Sigmoid colon (tissue), 7 donors: ENCODE results near the gene NEURL1B. TPM values are rescaled to one million over a fixed set of nuclear protein-coding genes. Genes with fewer than 3 reads are reported as not detected.

Experiments
- DNase-seq: peaks from one replicate; pipeline ENCODE4 v3.0.0-alpha.2; 2019
- H3K27ac ChIP-seq, 4 donors: fragments of 200-600 bp; sonication (generic); one replicate each; pipeline ENCODE4 v1.5.1; 2016 to 2019; ENCODE audit warnings: mild to moderate bottlenecking in 1 of 4
- H3K27me3 ChIP-seq, 3 donors: fragments of 200-600 bp; sonication (generic); one replicate each; pipeline ENCODE4 v1.5.1; 2019; ENCODE audit warnings: mild to moderate bottlenecking in 1 of 3
- H3K36me3 ChIP-seq, 4 donors: fragments of 200-600 bp; sonication (generic); one replicate each; pipeline ENCODE4 v1.5.1; 2016 to 2019
- H3K4me1 ChIP-seq, 4 donors: fragments of 200-600 bp; sonication (generic); one replicate each; pipeline ENCODE4 v1.5.1; 2017 to 2019
- H3K4me3 ChIP-seq, 4 donors: fragments of 200-600 bp; sonication (generic); one replicate each; pipeline ENCODE4 v1.5.1; 2017 to 2019; ENCODE audit warnings: mild to moderate bottlenecking in 2 of 4, moderate library complexity in 1 of 4
- H3K9me3 ChIP-seq, 4 donors: fragments of 200-600 bp in 3 of 4; sonication (generic) in 3 of 4; one replicate each; pipeline versions ENCODE4 v1.5.1 to v1.6.1; 2013 to 2019
- EP300 ChIP-seq, 4 donors: sonication (generic); formaldehyde crosslinking; IDR thresholded peaks; one replicate each; pipeline ENCODE4 v1.6.1; 2017; ENCODE audit warnings: antibody characterized with exemption in 4 of 4
- POLR2A ChIP-seq, 2 donors: fragments of 450-650 bp; IDR thresholded peaks; one replicate each; pipeline ENCODE4 v1.6.1; 2016; ENCODE audit warnings: antibody characterized with exemption in 2 of 2, mild to moderate bottlenecking in 2 of 2, moderate library complexity in 2 of 2
- POLR2AphosphoS5 ChIP-seq, 4 donors: sonication (generic); formaldehyde crosslinking; IDR thresholded peaks; one replicate each; pipeline ENCODE4 v1.6.1; 2017; ENCODE audit warnings: antibody characterized with exemption in 4 of 4
- WGBS, 2 donors: extraction: QIAGEN DNeasy Blood & Tissue Kit; methylation state at CpG; one replicate each; pipeline ENCODE4 v1.1.7; 2013; 5-methylcytosine and 5-hydroxymethylcytosine counted together
- intact Hi-C: fragments of 100-400 bp; cut with DNase I; formaldehyde crosslinking; loops from one replicate; pipeline ENCODE4 v1.15.1; 2023
- polyA plus RNA-seq, 3 donors: library from polyadenylated mRNA; stranded (reverse); fragments of 200-250 nt; gene quantifications; one replicate each; pipeline ENCODE4 v1.2.3, GENCODE V29; 2013
- total RNA-seq, 4 donors: library from RNA; depleted of rRNA; stranded (reverse); fragments of >200 nt; gene quantifications; one replicate each; pipeline ENCODE4 v1.1.0, GENCODE V29; 2016
- TF ChIP-seq, protein P1 (sequence below), 4 experiments: fragments of 450-650 bp in 3 of 4; fragments of 200-600 bp in 1 of 4; IDR thresholded peaks; one replicate each; pipeline ENCODE4 v1.5.1; 2016 to 2019; ENCODE audit warnings: antibody characterized with exemption in 4 of 4, mild to moderate bottlenecking in 3 of 4, moderate library complexity in 2 of 4
- donor health status: healthy with polysubstance abuse.
- donor health status: Bipolar disorder and iron deficiency.
- donor health status: healthy.

The NEURL1B gene
- total and polyA plus RNA-seq, 7 donors = 12.6 to 53.2 (median 32.9) TPM

- H3K9me3 ChIP-seq = no peaks in the 10 kb centered on the region
- H3K27ac ChIP-seq = peak overlapping the region; percentile 1 to 77 (median 64)
- 84 to 89% methylated on average over 13 of the region's 13 CpGs for WGBS, 2 donors
- intact Hi-C loops = loop anchor here (1.0 to 10.0 kb wide), 3 partner anchors 56 to 429 kb away; partner anchors contain the start of gene BNIP1
- DNase-seq = peak; percentile 64
- peaks cover 0 to 5% (median 0%) of the 10 kb centered on the region in 3 donors for H3K27me3 ChIP-seq
- H3K4me3 ChIP-seq = no peak overlapping the region
- TF ChIP-seq POLR2A (IDR thresholded peaks at IDR 0.05) = no peak
- no peak for TF ChIP-seq EP300 (IDR thresholded peaks at IDR 0.05)
- TF ChIP-seq, protein P1, sequence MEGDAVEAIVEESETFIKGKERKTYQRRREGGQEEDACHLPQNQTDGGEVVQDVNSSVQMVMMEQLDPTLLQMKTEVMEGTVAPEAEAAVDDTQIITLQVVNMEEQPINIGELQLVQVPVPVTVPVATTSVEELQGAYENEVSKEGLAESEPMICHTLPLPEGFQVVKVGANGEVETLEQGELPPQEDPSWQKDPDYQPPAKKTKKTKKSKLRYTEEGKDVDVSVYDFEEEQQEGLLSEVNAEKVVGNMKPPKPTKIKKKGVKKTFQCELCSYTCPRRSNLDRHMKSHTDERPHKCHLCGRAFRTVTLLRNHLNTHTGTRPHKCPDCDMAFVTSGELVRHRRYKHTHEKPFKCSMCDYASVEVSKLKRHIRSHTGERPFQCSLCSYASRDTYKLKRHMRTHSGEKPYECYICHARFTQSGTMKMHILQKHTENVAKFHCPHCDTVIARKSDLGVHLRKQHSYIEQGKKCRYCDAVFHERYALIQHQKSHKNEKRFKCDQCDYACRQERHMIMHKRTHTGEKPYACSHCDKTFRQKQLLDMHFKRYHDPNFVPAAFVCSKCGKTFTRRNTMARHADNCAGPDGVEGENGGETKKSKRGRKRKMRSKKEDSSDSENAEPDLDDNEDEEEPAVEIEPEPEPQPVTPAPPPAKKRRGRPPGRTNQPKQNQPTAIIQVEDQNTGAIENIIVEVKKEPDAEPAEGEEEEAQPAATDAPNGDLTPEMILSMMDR (IDR thresholded peaks at IDR 0.05) = no peak
- TF ChIP-seq POLR2AphosphoS5 (IDR thresholded peaks at IDR 0.05) = no peak
- no peaks in the 10 kb centered on the region for H3K36me3 ChIP-seq
- H3K4me1 ChIP-seq = peaks cover 0 to 41% (median 20%) of the 10 kb centered on the region in 4 donors
Observed at GRCh38 chr5:172715931-172716682, 75.0 kb downstream of the NEURL1B start.

- 6 to 7% methylated on average over 20 of the region's 20 CpGs for WGBS, 2 donors
- Histone ChIP-seq H3K27ac (peak overlapping the region; percentile 46 to 77 (median 64)), H3K36me3 (no peaks in the 10 kb centered on the region), H3K9me3 (no peaks in the 10 kb centered on the region), H3K4me3 (no peak overlapping the region), H3K4me1 (peaks cover 0 to 48% (median 26%) of the 10 kb centered on the region in 4 donors), H3K27me3 (peaks cover 0 to 5% (median 0%) of the 10 kb centered on the region in 3 donors)
- TF ChIP-seq POLR2AphosphoS5 (IDR thresholded peaks at IDR 0.05) (peak in 3 of 4 donors; percentile 39 to 55 (median 46)), POLR2A (IDR thresholded peaks at IDR 0.05) (no peak), EP300 (IDR thresholded peaks at IDR 0.05) (peak in 1 of 4 donors; percentile 9)
- TF ChIP-seq, protein P1 (IDR thresholded peaks at IDR 0.05) = peak; percentile 84 to 90 (median 87)
- intact Hi-C loops = loop anchor here (1.0 to 10.0 kb wide), 3 partner anchors 55 to 428 kb away; partner anchors contain the start of gene BNIP1
- peak; percentile 94 for DNase-seq
Observed at GRCh38 chr5:172716796-172717313, 75.8 kb downstream of the NEURL1B start.

GRCh38 chr5:172717481-172718195 is 76.6 kb downstream of the NEURL1B start:
- H3K4me3 ChIP-seq = no peak overlapping the region
- peaks cover 0 to under 1% (median 0%) of the 10 kb centered on the region in 3 donors for H3K27me3 ChIP-seq
- intact Hi-C loops = loop anchor here (2.0 to 10.0 kb wide), 2 partner anchors 151 to 427 kb away; partner anchors contain the start of gene BNIP1
- peaks cover 0 to 52% (median 31%) of the 10 kb centered on the region in 4 donors for H3K4me1 ChIP-seq
- WGBS, 2 donors = 75 to 84% methylated on average over 16 of the region's 16 CpGs
- H3K36me3 ChIP-seq = no peaks in the 10 kb centered on the region
- H3K27ac ChIP-seq = peak overlapping the region in 3 of 4 donors; percentile 35 to 74 (median 46)
- no peak for TF ChIP-seq POLR2A (IDR thresholded peaks at IDR 0.05)
- no peaks in the 10 kb centered on the region for H3K9me3 ChIP-seq
- DNase-seq = peak; percentile 66

DNA sequence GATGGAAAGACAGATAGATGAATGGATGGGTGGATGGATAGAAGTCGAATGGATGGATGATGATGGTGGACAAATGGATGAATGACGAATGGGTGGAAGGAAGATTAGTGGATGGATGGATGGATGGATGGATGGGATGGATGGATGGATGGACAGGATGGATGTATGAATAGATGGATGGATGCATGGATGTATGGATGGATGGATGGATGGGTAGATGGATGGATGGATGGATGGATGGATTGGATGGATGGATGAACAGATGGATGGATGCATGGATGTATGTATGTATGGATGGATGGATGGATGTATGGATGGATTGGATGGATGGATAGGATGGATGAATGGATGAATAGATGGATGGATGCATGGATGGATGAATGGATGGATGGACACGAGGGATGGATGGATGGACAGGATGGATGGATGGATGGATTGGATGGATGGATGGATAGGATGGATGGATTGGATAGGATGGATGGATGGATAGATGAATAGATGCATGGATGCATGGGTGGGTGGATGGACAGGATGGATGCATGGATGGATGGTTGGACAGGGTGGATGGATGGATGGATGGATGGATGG is 77.6 kb downstream of the NEURL1B start:
- H3K4me1 ChIP-seq = peaks cover 0 to 44% (median 28%) of the 10 kb centered on the region in 4 donors
- H3K27me3 ChIP-seq = no peaks in the 10 kb centered on the region
- no peaks in the 10 kb centered on the region for H3K36me3 ChIP-seq
- intact Hi-C loops = loop anchor here (10.0 kb wide), 1 partner anchor 426 kb away; the partner anchor contains the start of gene BNIP1
- no peaks in the 10 kb centered on the region for H3K9me3 ChIP-seq
- no peak for DNase-seq
- 88 to 92% methylated on average over 3 of the region's 3 CpGs for WGBS, 2 donors
- H3K27ac ChIP-seq = no peak overlapping the region
- TF ChIP-seq POLR2A (IDR thresholded peaks at IDR 0.05) = no peak
- no peak for TF ChIP-seq EP300 (IDR thresholded peaks at IDR 0.05)
- TF ChIP-seq, protein P1 (IDR thresholded peaks at IDR 0.05) = no peak
- TF ChIP-seq POLR2AphosphoS5 (IDR thresholded peaks at IDR 0.05) = no peak
- H3K4me3 ChIP-seq = no peak overlapping the region
